ENCODE data around the gene DCLK2.

Gene DCLK2

DNA sequence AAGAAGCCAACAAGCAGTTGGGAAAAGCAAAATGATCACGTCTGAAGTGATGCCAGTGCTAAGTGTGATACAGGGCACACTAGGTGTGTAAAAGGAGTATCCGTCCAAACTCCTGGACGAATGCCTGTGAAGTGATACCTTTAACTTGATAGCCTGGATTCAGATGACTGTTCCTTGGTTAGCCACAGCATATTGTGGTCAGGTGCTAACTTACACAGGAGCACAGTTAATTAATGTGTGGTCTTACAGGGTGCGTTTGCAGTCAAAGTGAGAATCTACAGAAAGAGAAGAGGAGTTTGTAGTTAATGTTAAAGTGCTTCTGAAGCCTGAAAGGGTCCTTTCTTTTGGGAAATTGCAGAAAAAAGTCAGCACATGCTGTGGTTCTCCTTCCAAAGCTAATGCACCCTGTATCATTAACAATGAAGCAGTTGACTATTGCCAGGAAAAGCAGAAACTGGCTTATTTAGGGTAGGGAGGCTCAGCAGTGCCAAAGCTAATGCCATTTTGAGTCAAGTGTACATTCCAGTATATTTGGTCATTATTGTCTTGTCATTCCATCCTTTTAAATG is 61.1 kb downstream of the DCLK2 start:
- Histone ChIP-seq H3K36me3 (ENCODE audit: insufficient read depth, low read depth, low read length) (no peaks in the 10 kb centered on the region), H3K27ac (ENCODE audit: low read length) (no peak overlapping the region), H3K27me3 (ENCODE audit: insufficient read depth, low read length) (no peaks in the 10 kb centered on the region), H3K9me3 (ENCODE audit: insufficient read depth, low read depth, low read length) (peaks cover 8% of the 10 kb centered on the region; the same call in 1 of the 2 replicates), H3K9ac (ENCODE audit: low read depth, low read length) (no peak overlapping the region), H3K4me1 (ENCODE audit: insufficient read depth, low read length) (no peaks in the 10 kb centered on the region), H3K4me3 (ENCODE audit: low read length) (no peak overlapping the region)

DNA sequence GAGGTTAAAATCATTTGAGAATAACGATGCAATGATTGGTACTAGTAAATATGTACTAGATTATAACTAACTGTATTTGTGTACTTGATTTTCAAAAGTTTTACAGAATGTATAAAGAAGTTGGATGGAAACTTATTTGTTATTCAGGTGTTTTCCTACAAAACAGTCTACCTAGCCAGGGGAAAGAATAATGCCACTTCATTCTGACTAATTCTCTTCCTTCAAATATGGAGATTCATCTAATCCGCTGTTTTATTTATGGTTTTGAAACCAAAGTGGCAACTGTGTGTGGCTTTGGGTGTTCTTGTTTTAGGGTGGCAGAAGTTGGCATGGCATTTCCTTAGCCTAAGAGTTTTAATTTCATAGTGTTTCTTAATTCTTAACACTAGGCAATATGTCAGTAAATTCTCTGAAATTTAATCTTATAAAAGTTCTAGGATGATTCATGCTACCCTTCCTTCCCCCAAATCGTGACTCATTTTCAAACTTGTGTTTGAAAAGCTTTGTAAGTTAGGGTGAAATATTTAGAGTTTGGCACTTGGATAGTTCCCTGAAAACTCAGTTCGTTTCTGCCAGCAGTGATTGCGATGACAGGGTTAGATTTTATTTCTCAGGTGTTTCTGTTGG is 62.6 kb downstream of the DCLK2 start:
- Histone ChIP-seq H3K9me3 (ENCODE audit: insufficient read depth, low read depth, low read length) (peaks cover 8% of the 10 kb centered on the region; the same call in 1 of the 2 replicates), H3K36me3 (ENCODE audit: insufficient read depth, low read depth, low read length) (no peaks in the 10 kb centered on the region), H3K4me1 (ENCODE audit: insufficient read depth, low read length) (no peaks in the 10 kb centered on the region), H3K9ac (ENCODE audit: low read depth, low read length) (no peak overlapping the region), H3K27me3 (ENCODE audit: insufficient read depth, low read length) (no peaks in the 10 kb centered on the region), H3K27ac (ENCODE audit: low read length) (no peak overlapping the region), H3K4me3 (ENCODE audit: low read length) (no peak overlapping the region)

DNA sequence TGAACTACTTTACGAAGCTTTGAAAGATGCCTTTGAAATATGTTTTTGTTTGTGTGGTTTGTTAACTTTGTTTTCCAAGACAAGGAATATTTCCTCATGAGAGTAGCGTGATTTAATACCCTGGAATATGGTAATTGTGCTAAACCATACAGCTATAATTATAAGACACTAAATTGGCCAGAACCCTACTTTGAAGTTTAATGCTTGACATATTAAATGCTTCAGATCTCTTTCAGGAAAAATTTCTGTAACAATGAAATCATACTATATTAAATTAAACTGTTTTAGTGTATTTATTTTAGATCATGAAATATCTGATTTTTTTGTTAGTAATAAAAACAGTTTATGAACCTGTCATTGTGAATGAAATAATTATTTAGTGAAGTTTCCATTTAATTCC is 63.5 kb downstream of the DCLK2 start:
- H3K9ac ChIP-seq (ENCODE audit: low read depth, low read length): no peak overlapping the region
- H3K4me3 ChIP-seq (ENCODE audit: low read length): no peak overlapping the region
- no peaks in the 10 kb centered on the region for H3K27me3 ChIP-seq (ENCODE audit: insufficient read depth, low read length)
- no peaks in the 10 kb centered on the region for H3K4me1 ChIP-seq (ENCODE audit: insufficient read depth, low read length)
- no peak overlapping the region for H3K27ac ChIP-seq (ENCODE audit: low read length)
- H3K9me3 ChIP-seq (ENCODE audit: insufficient read depth, low read depth, low read length): peaks cover 8% of the 10 kb centered on the region; the same call in 1 of the 2 replicates
- H3K36me3 ChIP-seq (ENCODE audit: insufficient read depth, low read depth, low read length): no peaks in the 10 kb centered on the region

DNA sequence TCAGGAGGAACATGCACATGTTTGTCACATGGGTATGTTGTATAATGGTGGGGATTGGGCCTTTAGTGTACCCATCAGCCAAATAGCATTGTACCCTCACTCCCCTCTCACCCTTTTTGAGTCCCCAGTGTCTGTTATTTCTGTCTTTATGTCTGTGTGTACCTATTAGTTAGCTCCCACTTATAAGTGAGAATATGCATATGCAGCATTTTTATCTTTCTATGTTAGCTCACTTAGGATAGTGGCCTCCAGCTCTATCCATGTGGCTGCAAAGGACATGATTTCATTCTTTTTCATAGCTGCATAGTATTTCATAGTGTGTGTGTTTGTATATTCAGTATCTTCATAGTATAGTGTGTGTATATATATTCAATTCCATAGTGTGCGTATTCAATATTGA is 64.6 kb downstream of the DCLK2 start:
- H3K9ac ChIP-seq (ENCODE audit: low read depth, low read length): no peak overlapping the region
- H3K36me3 ChIP-seq (ENCODE audit: insufficient read depth, low read depth, low read length): no peaks in the 10 kb centered on the region
- no peak overlapping the region for H3K4me3 ChIP-seq (ENCODE audit: low read length)
- H3K27ac ChIP-seq (ENCODE audit: low read length): no peak overlapping the region
- H3K9me3 ChIP-seq (ENCODE audit: insufficient read depth, low read depth, low read length): peaks cover 8% of the 10 kb centered on the region; the same call in 1 of the 2 replicates
- H3K27me3 ChIP-seq (ENCODE audit: insufficient read depth, low read length): no peaks in the 10 kb centered on the region
- no peaks in the 10 kb centered on the region for H3K4me1 ChIP-seq (ENCODE audit: insufficient read depth, low read length)

DNA sequence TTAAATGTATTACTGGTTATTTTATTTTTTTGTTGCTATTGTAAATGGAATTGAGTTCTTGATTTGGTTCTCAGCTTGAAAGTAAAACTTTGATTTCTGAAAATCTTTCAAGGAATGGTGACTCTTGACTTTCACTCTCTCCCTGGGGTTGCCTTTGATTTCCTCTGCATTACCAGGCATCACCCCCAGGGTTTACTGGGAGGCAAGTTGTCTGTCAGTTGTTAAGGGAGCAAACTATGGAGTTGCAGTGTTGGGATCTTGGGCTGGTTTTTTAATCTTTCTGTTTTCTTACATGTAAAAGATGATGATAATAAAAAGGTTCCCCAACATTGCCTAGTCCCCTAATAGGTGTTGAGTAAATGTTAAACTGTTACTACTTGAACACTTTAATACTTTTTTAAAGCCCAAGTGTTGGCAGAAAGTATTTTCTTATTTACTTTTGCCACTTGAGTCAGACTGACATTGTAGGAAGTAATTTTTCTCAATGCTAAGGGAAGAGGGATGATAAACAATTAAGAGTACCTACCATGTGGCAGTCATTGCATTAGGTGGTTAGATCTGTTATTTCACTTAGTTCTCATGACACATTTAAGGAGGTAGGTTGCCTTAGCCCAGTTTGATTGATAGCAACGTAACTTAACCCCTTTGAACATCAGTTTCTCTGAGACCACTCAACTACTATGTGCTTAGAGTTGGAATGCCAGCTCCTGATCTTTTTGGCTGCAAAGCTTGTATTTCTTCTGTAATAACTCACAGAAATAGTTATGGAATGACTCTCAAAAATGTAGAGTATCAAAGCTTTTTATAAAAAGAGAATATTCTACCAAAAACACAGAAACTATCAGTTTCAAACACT is 67.1 kb downstream of the DCLK2 start:
- no peak overlapping the region for H3K4me3 ChIP-seq (ENCODE audit: low read length)
- H3K9me3 ChIP-seq (ENCODE audit: insufficient read depth, low read depth, low read length): peaks cover 8% of the 10 kb centered on the region; the same call in 1 of the 2 replicates
- H3K4me1 ChIP-seq (ENCODE audit: insufficient read depth, low read length): no peaks in the 10 kb centered on the region
- no peaks in the 10 kb centered on the region for H3K36me3 ChIP-seq (ENCODE audit: insufficient read depth, low read depth, low read length)
- no peak overlapping the region for H3K27ac ChIP-seq (ENCODE audit: low read length)
- no peak overlapping the region for H3K9ac ChIP-seq (ENCODE audit: low read depth, low read length)
- no peaks in the 10 kb centered on the region for H3K27me3 ChIP-seq (ENCODE audit: insufficient read depth, low read length)

DNA sequence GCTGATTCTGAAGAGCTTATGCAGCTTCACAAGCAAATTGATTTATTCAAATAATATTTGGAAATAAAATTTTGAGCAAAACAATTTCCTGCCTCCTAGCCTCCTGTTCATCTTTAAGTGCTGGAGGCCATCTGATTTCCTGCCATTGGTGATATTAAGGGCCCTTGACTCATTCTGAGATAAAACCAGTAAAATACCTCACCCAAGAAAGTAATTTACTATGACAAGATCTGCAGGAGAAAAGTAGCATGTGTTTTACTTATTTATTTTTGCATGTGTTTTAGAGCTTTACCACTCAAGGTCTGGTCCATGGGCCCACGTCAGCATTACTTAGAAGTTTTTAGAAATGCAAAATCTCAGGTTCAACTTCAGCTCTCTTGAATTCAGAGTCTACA is 67.7 kb downstream of the DCLK2 start:
- Histone ChIP-seq H3K4me1 (ENCODE audit: insufficient read depth, low read length) (no peaks in the 10 kb centered on the region), H3K27me3 (ENCODE audit: insufficient read depth, low read length) (no peaks in the 10 kb centered on the region), H3K9ac (ENCODE audit: low read depth, low read length) (no peak overlapping the region), H3K4me3 (ENCODE audit: low read length) (no peak overlapping the region), H3K9me3 (ENCODE audit: insufficient read depth, low read depth, low read length) (peaks cover 8% of the 10 kb centered on the region; the same call in 1 of the 2 replicates), H3K27ac (ENCODE audit: low read length) (no peak overlapping the region), H3K36me3 (ENCODE audit: insufficient read depth, low read depth, low read length) (no peaks in the 10 kb centered on the region)

DNA sequence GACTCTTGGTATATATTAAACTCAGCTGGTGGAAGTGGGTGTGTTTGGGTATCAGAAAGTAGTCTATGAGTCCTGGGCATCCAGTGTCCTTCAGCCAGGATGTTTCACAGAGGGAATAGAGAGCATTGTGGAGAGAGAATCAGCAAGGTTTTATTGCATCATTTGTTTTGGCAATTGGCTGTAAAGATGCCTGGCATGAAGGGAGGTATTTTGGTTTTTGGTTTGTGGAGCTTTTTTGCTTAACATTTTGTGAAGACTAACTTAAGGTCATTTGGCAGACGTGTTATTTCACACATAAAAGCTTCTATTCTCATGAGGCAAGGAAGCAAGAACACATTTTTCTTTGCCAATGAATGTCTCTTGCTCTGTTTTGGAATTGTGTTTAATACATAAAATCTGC is 71.1 kb downstream of the DCLK2 start:
- no peak overlapping the region for H3K9ac ChIP-seq (ENCODE audit: low read depth, low read length)
- no peaks in the 10 kb centered on the region for H3K36me3 ChIP-seq (ENCODE audit: insufficient read depth, low read depth, low read length)

DNA sequence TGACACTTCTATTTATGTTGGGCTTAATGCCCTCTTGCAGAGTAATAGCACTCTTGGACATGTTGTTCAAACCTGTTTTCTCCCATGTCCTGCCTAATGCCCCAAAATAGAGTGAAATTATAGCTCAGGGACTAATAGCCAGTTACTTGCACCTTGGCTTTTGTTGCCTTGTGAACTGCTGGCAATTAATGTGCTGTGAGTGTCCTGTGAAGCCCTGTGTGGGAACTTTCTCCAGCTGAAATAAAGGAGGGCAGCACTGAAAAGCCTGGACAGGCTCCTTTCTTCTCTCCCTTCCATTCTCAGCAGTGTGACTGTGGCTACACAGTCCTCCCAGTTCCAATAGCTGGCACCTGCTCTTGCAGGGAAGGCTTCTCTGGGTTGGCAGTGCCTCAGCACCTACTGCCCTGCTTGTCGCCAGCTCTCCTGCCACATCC is 72.4 kb downstream of the DCLK2 start:
- H3K9ac ChIP-seq (ENCODE audit: low read depth, low read length): no peak overlapping the region
- H3K27ac ChIP-seq (ENCODE audit: low read length): no peak overlapping the region
- no peaks in the 10 kb centered on the region for H3K27me3 ChIP-seq (ENCODE audit: insufficient read depth, low read length)

More for the DNA sequence above, 71.1 kb downstream of the DCLK2 start:
- Histone ChIP-seq H3K27me3 (ENCODE audit: insufficient read depth, low read length) (no peaks in the 10 kb centered on the region), H3K4me3 (ENCODE audit: low read length) (no peak overlapping the region), H3K9me3 (ENCODE audit: insufficient read depth, low read depth, low read length) (no peaks in the 10 kb centered on the region), H3K4me1 (ENCODE audit: insufficient read depth, low read length) (peaks cover 5% of the 10 kb centered on the region), H3K27ac (ENCODE audit: low read length) (no peak overlapping the region)

DNA sequence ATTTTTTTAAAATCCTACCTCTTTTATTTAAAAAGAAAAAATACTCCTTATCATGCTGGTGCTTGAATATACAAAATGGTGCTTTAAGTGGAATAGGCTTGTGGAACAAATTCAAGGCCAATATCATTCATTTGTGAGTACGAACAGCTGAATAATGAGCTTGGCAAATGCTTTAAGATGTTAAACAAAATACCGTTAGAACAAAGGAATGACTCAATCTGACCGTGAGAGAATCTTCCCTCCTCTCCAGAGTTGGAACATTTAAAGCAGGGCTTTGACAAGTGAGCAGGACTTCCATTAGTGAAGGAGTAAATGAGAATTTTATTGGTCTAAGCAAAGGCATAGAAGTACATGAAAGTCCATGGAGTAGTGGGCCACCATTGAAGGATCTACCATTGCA is 74.5 kb downstream of the DCLK2 start:
- H3K9me3 ChIP-seq (ENCODE audit: insufficient read depth, low read depth, low read length): no peaks in the 10 kb centered on the region
- H3K4me3 ChIP-seq (ENCODE audit: low read length): no peak overlapping the region
- H3K36me3 ChIP-seq (ENCODE audit: insufficient read depth, low read depth, low read length): no peaks in the 10 kb centered on the region
- no peak overlapping the region for H3K27ac ChIP-seq (ENCODE audit: low read length)
- no peaks in the 10 kb centered on the region for H3K27me3 ChIP-seq (ENCODE audit: insufficient read depth, low read length)
- H3K4me1 ChIP-seq (ENCODE audit: insufficient read depth, low read length): peaks cover 5% of the 10 kb centered on the region
- H3K9ac ChIP-seq (ENCODE audit: low read depth, low read length): no peak overlapping the region

More for the DNA sequence above, 72.4 kb downstream of the DCLK2 start:
- no peak overlapping the region for H3K4me3 ChIP-seq (ENCODE audit: low read length)
- no peaks in the 10 kb centered on the region for H3K36me3 ChIP-seq (ENCODE audit: insufficient read depth, low read depth, low read length)
- no peaks in the 10 kb centered on the region for H3K9me3 ChIP-seq (ENCODE audit: insufficient read depth, low read depth, low read length)
- H3K4me1 ChIP-seq (ENCODE audit: insufficient read depth, low read length): peaks cover 5% of the 10 kb centered on the region

DNA sequence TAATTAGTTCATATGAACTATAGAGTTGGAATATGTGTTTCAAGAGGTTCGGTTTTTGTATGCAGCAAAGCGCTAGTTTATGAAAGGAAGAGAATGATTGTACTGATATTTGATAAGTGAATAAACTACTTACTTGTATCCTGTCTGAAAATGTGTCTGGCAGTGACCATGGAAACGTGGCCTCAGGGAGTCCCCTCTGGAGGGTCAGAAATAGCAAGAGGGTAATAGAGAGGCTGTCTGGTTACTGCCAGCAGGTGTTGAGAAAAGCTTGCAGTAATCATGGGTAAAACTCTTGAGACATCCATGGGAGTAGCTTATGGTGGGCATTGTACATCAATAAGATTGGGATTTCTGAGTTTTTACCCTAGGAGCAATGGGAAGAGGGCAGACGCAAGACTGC is 77.1 kb downstream of the DCLK2 start:
- Histone ChIP-seq H3K9ac (ENCODE audit: low read depth, low read length) (no peak overlapping the region), H3K4me1 (ENCODE audit: insufficient read depth, low read length) (peaks cover 5% of the 10 kb centered on the region), H3K36me3 (ENCODE audit: insufficient read depth, low read depth, low read length) (no peaks in the 10 kb centered on the region), H3K27me3 (ENCODE audit: insufficient read depth, low read length) (no peaks in the 10 kb centered on the region), H3K4me3 (ENCODE audit: low read length) (no peak overlapping the region), H3K9me3 (ENCODE audit: insufficient read depth, low read depth, low read length) (no peaks in the 10 kb centered on the region), H3K27ac (ENCODE audit: low read length) (no peak overlapping the region)

DNA sequence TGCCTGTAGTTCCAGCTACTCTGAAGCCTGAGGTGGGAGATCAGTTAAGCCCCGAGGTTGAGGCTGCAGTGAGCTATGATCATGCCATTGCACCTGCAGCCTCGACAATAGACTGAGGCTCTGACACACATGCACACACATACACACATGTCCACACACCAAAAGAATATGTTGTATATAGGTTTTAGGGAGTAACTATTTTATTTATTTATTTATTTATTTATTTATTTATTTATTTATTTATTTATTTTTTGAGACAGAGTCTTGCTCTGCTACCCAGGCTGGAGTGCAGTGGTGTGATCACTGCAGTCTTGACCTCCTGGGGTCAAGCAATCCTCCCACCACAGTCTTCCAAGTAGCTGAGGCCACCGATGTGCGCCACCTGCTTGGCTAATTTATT is 78.3 kb downstream of the DCLK2 start:
- Histone ChIP-seq H3K27ac (ENCODE audit: low read length) (no peak overlapping the region), H3K4me1 (ENCODE audit: insufficient read depth, low read length) (peaks cover 5% of the 10 kb centered on the region), H3K36me3 (ENCODE audit: insufficient read depth, low read depth, low read length) (no peaks in the 10 kb centered on the region), H3K4me3 (ENCODE audit: low read length) (no peak overlapping the region), H3K9me3 (ENCODE audit: insufficient read depth, low read depth, low read length) (no peaks in the 10 kb centered on the region), H3K9ac (ENCODE audit: low read depth, low read length) (no peak overlapping the region), H3K27me3 (ENCODE audit: insufficient read depth, low read length) (no peaks in the 10 kb centered on the region)

DNA sequence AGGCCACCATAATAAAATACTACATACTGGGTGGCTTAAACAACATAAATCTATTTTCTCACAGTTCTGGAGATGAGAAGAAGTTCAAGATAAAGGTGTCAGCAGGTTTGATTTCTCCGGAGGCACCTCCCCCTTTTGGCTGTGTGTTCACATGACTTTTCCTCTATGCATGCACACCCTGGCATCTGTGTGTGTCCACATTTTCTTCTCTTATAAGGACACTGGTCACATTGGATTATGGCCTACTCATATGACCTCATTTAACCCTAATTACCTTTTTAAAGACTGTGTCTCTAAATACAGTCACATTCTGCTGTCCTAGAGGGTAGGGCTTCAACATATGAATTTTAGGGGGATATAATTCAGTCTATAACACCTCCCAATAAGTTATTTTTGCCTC is 79.8 kb downstream of the DCLK2 start:
- no peaks in the 10 kb centered on the region for H3K27me3 ChIP-seq (ENCODE audit: insufficient read depth, low read length)
- no peaks in the 10 kb centered on the region for H3K9me3 ChIP-seq (ENCODE audit: insufficient read depth, low read depth, low read length)
- H3K4me3 ChIP-seq (ENCODE audit: low read length): no peak overlapping the region
- no peak overlapping the region for H3K27ac ChIP-seq (ENCODE audit: low read length)
- H3K9ac ChIP-seq (ENCODE audit: low read depth, low read length): no peak overlapping the region
- no peaks in the 10 kb centered on the region for H3K36me3 ChIP-seq (ENCODE audit: insufficient read depth, low read depth, low read length)
- H3K4me1 ChIP-seq (ENCODE audit: insufficient read depth, low read length): peaks cover under 1% of the 10 kb centered on the region

Measured in iPS-20b (cell line).